Stimulated activated CD4-positive, alpha-beta T cell treated with anti-CD3 and anti-CD28 coated beads, Interleukin-12 subunit alpha, Interleukin-12 subunit beta, amount 100 ng/mL, for 24 hours (primary cell): Measurements from ENCODE around the gene RASGRF1.

Source experiments
- DNase-seq, 2 experiments: peaks; one replicate each; pipeline ENCODE4 v3.0.0-alpha.2; 2020; ENCODE audit warnings: low read depth in 2 of 2

RASGRF1 gene

GRCh38 chr15:78960308-78960707 is 130.3 kb downstream of the RASGRF1 start:
- no peak for DNase-seq

GRCh38 chr15:78959360-78959759 is 131.2 kb downstream of the RASGRF1 start:
- DNase-seq: no peak

GRCh38 chr15:78957416-78958093 is 133.0 kb downstream of the RASGRF1 start:
- no peak for DNase-seq

GRCh38 chr15:78956937-78957336 is 133.6 kb downstream of the RASGRF1 start:
- DNase-seq: no peak

- DNase-seq: no peak
Measured at GRCh38 chr15:78955355-78955754, 135.2 kb downstream of the RASGRF1 start.

- DNase-seq: no peak
Measured at GRCh38 chr15:78951841-78952238, 138.7 kb downstream of the RASGRF1 start.

GRCh38 chr15:78950902-78951840 is 139.4 kb downstream of the RASGRF1 start:
- no peak for DNase-seq

GRCh38 chr15:78950343-78950742 is 140.2 kb downstream of the RASGRF1 start:
- DNase-seq: no peak

GRCh38 chr15:78949461-78949860 is 141.1 kb downstream of the RASGRF1 start:
- DNase-seq: no peak

GRCh38 chr15:78947506-78947905 is 143.1 kb downstream of the RASGRF1 start:
- no peak for DNase-seq

GRCh38 chr15:78946493-78946892 is 144.1 kb downstream of the RASGRF1 start:
- no peak for DNase-seq

GRCh38 chr15:78944669-78945407 is 145.7 kb downstream of the RASGRF1 start, which contains the start of gene CTSH:
CTSH (minus strand) TSS chr15:78945046; CDS start chr15:78944981, 65 bp downstream.
- DNase-seq: peak; percentile 43 to 61

- DNase-seq: no peak
Measured at GRCh38 chr15:78944202-78944625, 146.4 kb downstream of the RASGRF1 start.

GRCh38 chr15:78943692-78944091 is 146.9 kb downstream of the RASGRF1 start:
- DNase-seq: no peak

- DNase-seq: no peak
Measured at GRCh38 chr15:78942741-78943140, 147.8 kb downstream of the RASGRF1 start.

GRCh38 chr15:78938658-78939488 is 151.7 kb downstream of the RASGRF1 start:
- no peak for DNase-seq

GRCh38 chr15:78937132-78937739 is 153.3 kb downstream of the RASGRF1 start:
- no peak for DNase-seq

- DNase-seq: no peak
Measured at GRCh38 chr15:78934655-78935023, 155.9 kb downstream of the RASGRF1 start.

- no peak for DNase-seq
Measured at GRCh38 chr15:78933823-78934654, 156.5 kb downstream of the RASGRF1 start.
